ENCODE data around the gene EPHB2.

EPHB2 gene

DNA sequence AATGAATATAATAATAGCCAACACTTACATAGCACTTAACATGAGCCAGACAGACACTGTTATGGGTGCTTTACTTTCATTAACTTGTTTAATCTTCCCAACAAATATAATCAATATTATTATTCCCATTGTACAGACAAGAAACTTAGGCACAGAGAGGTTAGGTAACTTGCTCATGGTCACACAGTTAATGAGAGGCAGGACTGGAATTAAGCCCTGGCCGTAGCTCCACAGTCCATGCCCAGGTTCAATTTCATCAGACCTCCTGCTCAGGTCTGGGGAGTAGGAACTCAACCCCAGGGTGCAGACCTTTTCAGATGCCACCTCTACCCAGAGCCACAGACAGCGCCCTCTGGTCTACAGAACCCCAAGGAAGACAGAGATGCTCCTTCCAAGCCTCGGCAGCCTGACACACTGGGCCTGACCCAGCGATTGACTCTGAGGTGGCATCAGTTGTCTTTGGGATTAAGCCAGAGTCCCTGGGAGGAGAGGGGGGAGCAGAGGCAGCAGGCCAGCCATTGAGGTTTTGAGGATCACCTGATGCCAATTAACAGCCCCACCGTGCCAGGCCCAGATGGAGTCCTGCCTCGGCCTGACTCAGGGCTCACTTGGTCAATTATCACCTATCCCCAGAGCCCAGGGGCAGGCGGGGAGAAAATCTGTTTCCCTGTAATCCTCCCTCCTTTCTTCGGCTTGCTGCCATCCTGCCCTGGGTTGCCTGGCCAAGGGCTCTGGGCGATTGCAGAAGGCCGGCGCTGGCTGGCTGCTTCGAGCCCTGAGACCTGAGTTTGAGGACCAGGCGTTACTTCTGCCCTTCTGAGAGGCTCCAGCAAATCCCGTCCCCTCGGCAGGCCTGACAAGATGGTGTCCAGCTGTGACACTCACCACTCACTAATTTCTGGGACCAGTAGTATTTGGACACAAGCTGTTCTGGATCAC is 145.3 kb downstream of the EPHB2 start:
- TF ChIP-seq CEBPB (IDR thresholded peaks at IDR 0.05) (no peak), TCF12 (IDR thresholded peaks at IDR 0.05; ENCODE audit: low read depth) (no peak), CREB1 (IDR thresholded peaks at IDR 0.05; ENCODE audit: low read depth) (no peak), EGR1 (IDR thresholded peaks at IDR 0.05) (no peak), RAD21 (IDR thresholded peaks at IDR 0.05; ENCODE audit: low read depth) (no peak), YY1 (IDR thresholded peaks at IDR 0.05; ENCODE audit: low read depth) (no peak), TEAD4 (IDR thresholded peaks at IDR 0.05) (no peak), NFIC (IDR thresholded peaks at IDR 0.05) (no peak), ZBTB7A (IDR thresholded peaks at IDR 0.05; ENCODE audit: low read depth) (no peak), EP300 (IDR thresholded peaks at IDR 0.05; ENCODE audit: borderline replicate concordance) (no peak), TAF1 (IDR thresholded peaks at IDR 0.05; ENCODE audit: low read depth) (no peak), FOXM1 (IDR thresholded peaks at IDR 0.05; ENCODE audit: borderline replicate concordance, low read depth) (no peak)
- TF ChIP-seq, protein P1, sequence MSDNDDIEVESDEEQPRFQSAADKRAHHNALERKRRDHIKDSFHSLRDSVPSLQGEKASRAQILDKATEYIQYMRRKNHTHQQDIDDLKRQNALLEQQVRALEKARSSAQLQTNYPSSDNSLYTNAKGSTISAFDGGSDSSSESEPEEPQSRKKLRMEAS (IDR thresholded peaks at IDR 0.05): no peak
- TF ChIP-seq, protein P2, sequence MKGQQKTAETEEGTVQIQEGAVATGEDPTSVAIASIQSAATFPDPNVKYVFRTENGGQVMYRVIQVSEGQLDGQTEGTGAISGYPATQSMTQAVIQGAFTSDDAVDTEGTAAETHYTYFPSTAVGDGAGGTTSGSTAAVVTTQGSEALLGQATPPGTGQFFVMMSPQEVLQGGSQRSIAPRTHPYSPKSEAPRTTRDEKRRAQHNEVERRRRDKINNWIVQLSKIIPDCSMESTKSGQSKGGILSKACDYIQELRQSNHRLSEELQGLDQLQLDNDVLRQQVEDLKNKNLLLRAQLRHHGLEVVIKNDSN (IDR thresholded peaks at IDR 0.05): no peak
- TF ChIP-seq, protein P3, sequence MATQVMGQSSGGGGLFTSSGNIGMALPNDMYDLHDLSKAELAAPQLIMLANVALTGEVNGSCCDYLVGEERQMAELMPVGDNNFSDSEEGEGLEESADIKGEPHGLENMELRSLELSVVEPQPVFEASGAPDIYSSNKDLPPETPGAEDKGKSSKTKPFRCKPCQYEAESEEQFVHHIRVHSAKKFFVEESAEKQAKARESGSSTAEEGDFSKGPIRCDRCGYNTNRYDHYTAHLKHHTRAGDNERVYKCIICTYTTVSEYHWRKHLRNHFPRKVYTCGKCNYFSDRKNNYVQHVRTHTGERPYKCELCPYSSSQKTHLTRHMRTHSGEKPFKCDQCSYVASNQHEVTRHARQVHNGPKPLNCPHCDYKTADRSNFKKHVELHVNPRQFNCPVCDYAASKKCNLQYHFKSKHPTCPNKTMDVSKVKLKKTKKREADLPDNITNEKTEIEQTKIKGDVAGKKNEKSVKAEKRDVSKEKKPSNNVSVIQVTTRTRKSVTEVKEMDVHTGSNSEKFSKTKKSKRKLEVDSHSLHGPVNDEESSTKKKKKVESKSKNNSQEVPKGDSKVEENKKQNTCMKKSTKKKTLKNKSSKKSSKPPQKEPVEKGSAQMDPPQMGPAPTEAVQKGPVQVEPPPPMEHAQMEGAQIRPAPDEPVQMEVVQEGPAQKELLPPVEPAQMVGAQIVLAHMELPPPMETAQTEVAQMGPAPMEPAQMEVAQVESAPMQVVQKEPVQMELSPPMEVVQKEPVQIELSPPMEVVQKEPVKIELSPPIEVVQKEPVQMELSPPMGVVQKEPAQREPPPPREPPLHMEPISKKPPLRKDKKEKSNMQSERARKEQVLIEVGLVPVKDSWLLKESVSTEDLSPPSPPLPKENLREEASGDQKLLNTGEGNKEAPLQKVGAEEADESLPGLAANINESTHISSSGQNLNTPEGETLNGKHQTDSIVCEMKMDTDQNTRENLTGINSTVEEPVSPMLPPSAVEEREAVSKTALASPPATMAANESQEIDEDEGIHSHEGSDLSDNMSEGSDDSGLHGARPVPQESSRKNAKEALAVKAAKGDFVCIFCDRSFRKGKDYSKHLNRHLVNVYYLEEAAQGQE (IDR thresholded peaks at IDR 0.05; ENCODE audit: low read depth): no peak

DNA sequence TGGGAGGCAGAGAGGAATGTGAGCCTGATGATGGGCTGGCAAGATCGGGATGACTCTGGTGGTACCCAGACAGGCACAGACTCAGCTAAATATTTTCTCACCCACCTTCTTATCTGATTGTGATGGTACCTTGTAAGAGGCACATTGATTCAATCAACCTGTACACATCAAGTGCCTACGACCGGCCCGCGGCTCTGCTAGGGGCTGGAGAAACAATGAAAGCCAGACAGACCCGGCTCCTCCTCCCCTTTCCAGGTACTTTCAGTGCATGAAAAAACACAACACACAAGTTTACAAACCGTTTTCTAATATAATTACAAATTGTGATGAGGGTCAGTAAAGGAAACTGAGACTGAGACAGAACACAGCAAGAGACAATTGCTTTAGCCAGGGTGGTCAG is 147.0 kb downstream of the EPHB2 start:
- TF ChIP-seq NFIC (IDR thresholded peaks at IDR 0.05): no peak
- TF ChIP-seq, protein P3 (IDR thresholded peaks at IDR 0.05; ENCODE audit: low read depth): no peak
- TF ChIP-seq EGR1 (IDR thresholded peaks at IDR 0.05): no peak
- TF ChIP-seq, protein P1 (IDR thresholded peaks at IDR 0.05): no peak
- no peak for TF ChIP-seq YY1 (IDR thresholded peaks at IDR 0.05; ENCODE audit: low read depth)
- TF ChIP-seq, protein P2 (IDR thresholded peaks at IDR 0.05): no peak
- TF ChIP-seq TCF12 (IDR thresholded peaks at IDR 0.05; ENCODE audit: low read depth): no peak
- no peak for TF ChIP-seq EP300 (IDR thresholded peaks at IDR 0.05; ENCODE audit: borderline replicate concordance)
- no peak for TF ChIP-seq TEAD4 (IDR thresholded peaks at IDR 0.05)
- no peak for TF ChIP-seq RAD21 (IDR thresholded peaks at IDR 0.05; ENCODE audit: low read depth)
- no peak for TF ChIP-seq CREB1 (IDR thresholded peaks at IDR 0.05; ENCODE audit: low read depth)
- TF ChIP-seq CEBPB (IDR thresholded peaks at IDR 0.05): no peak
- no peak for TF ChIP-seq ZBTB7A (IDR thresholded peaks at IDR 0.05; ENCODE audit: low read depth)

DNA sequence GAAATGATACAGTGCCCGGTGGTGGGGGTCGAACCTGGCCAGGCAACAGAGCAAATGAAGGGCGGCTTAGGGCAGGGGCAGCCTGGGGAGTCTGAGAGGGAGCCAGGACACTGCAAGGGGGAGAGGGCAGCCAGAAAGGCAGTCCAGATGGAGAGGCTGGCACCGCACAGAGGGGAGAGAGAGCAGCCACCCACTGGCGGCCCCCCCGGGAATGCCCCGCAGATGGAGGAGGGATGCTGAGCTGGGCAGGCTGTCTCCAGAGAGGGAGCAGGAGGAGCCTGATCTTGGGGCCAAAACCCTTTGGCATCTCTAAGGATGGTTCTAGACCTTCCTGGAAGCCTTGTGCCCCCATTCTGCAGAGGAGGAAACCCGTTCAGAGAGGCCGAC is 149.8 kb downstream of the EPHB2 start:
- TF ChIP-seq CREB1 (IDR thresholded peaks at IDR 0.05; ENCODE audit: low read depth) (no peak), RAD21 (IDR thresholded peaks at IDR 0.05; ENCODE audit: low read depth) (no peak), YY1 (IDR thresholded peaks at IDR 0.05; ENCODE audit: low read depth) (no peak), TEAD4 (IDR thresholded peaks at IDR 0.05) (no peak), TCF12 (IDR thresholded peaks at IDR 0.05; ENCODE audit: low read depth) (no peak), CEBPB (IDR thresholded peaks at IDR 0.05) (no peak), ZBTB7A (IDR thresholded peaks at IDR 0.05; ENCODE audit: low read depth) (no peak), FOXM1 (IDR thresholded peaks at IDR 0.05; ENCODE audit: borderline replicate concordance, low read depth) (no peak), TAF1 (IDR thresholded peaks at IDR 0.05; ENCODE audit: low read depth) (no peak), NFIC (IDR thresholded peaks at IDR 0.05) (no peak)
- TF ChIP-seq, protein P2 (IDR thresholded peaks at IDR 0.05): no peak

DNA sequence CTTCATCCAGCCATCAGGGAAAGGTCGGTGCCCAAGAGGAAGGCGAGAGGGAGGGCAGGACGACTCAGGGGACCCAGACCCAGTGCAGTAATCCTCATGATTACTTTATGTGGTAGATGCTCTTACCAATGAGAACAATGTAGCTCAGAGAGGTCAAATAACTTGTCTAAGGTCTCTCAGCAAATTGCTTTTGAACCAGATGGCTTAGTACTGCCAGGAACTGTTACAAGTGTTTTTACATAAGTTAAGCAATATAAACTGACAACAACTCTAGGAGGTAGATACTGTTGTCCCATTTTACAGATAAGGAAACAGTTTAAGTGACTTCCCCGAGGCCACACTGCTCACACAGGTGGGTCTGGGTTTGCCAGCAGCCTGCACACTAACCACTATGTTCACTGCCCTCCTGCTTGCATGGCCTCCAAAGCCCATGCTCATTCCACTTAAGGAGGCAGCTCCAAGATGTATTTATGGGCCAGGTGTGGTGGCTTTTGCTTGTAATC is 150.3 kb downstream of the EPHB2 start:
- TF ChIP-seq, protein P2 (IDR thresholded peaks at IDR 0.05): no peak
- no peak for TF ChIP-seq EP300 (IDR thresholded peaks at IDR 0.05; ENCODE audit: borderline replicate concordance)
- no peak for TF ChIP-seq NFIC (IDR thresholded peaks at IDR 0.05)
- TF ChIP-seq, protein P3 (IDR thresholded peaks at IDR 0.05; ENCODE audit: low read depth): no peak
- no peak for TF ChIP-seq CEBPB (IDR thresholded peaks at IDR 0.05)
- TF ChIP-seq FOXM1 (IDR thresholded peaks at IDR 0.05; ENCODE audit: borderline replicate concordance, low read depth): no peak
- no peak for TF ChIP-seq CREB1 (IDR thresholded peaks at IDR 0.05; ENCODE audit: low read depth)

Data from Ishikawa (cell line).